ENCODE data around the gene OSBPL7. TPM values are rescaled to one million over a fixed set of nuclear protein-coding genes. Genes with fewer than 3 reads are reported as not detected.

Gene OSBPL7
- total RNA-seq, 4 donors from 2014 or later, result 12.7 to 18.0 (median 14.7) TPM

DNA sequence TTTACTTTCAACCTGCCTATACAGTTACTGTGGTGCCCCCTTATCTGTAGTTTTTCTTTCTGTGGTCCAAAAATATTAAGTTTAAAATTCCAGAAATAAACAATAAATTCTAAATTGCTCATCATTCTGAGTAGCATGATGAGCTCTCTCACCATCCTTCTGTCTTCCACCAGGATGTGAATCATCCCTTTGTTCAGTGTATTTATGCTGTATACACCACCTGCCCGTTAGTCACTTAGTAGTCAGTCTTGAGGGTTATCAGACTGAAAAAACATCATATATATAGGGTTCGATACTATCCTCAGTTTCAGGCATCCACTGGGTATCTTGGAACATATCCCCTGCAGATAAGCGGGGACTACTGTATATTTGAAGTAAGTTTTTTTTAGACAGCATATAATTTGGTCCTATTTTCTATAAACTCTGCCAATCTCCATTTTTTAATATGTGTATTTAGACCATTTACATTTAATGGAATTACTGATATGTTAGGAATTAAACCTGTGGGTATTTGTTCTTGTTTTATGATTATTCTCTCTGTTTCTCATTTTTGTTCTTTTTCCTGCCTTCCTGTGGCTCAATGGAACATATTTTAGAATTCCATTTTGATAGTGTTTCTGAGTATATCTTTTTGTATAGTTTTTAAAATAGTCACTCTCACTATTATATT is 57.5 kb downstream of the OSBPL7 start:
- Histone ChIP-seq H3K27me3 (no peaks in the 10 kb centered on the region), H3K4me1 (no peaks in the 10 kb centered on the region), H3K9me3 (no peaks in the 10 kb centered on the region), H3K4me3 (replicated peaks in 1 of 3) (no peak overlapping the region), H3K27ac (no peak overlapping the region), H3K36me3 (no peaks in the 10 kb centered on the region)
- DNase-seq, result no peak
- TF ChIP-seq, protein P1, sequence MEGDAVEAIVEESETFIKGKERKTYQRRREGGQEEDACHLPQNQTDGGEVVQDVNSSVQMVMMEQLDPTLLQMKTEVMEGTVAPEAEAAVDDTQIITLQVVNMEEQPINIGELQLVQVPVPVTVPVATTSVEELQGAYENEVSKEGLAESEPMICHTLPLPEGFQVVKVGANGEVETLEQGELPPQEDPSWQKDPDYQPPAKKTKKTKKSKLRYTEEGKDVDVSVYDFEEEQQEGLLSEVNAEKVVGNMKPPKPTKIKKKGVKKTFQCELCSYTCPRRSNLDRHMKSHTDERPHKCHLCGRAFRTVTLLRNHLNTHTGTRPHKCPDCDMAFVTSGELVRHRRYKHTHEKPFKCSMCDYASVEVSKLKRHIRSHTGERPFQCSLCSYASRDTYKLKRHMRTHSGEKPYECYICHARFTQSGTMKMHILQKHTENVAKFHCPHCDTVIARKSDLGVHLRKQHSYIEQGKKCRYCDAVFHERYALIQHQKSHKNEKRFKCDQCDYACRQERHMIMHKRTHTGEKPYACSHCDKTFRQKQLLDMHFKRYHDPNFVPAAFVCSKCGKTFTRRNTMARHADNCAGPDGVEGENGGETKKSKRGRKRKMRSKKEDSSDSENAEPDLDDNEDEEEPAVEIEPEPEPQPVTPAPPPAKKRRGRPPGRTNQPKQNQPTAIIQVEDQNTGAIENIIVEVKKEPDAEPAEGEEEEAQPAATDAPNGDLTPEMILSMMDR (IDR thresholded peaks at IDR 0.05), result no peak
- no peak for TF ChIP-seq POLR2A (IDR thresholded peaks at IDR 0.05)
- intact Hi-C loops (cut with DNase I), result no loop called here
- 80 to 82% methylated on average over 3 of the region's 3 CpGs for WGBS, 2 donors

DNA sequence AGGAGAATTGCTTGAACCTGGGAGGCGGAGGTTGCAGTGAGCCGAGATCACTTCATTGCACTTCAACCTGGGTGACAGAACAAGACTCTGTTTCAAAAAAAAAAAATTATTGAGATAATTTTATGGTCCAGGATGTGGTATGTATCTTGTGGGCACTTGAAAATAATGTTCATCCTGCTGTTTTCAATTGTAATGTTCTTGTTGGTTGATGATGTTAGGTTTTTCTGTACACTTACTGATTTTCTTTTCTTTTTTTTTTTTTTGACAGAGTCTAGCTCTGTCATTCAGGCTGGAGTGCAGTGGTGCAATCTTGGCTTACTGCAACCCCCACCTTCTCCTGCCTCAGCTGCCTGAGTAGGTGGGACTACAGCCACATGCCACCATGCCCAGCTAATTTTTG is 58.9 kb downstream of the OSBPL7 start:
- no peaks in the 10 kb centered on the region for H3K27me3 ChIP-seq
- H3K4me1 ChIP-seq, result no peaks in the 10 kb centered on the region
- no peaks in the 10 kb centered on the region for H3K9me3 ChIP-seq
- H3K36me3 ChIP-seq, result no peaks in the 10 kb centered on the region
- no peak for DNase-seq
- intact Hi-C loops (cut with DNase I), result no loop called here
- TF ChIP-seq, protein P1 (IDR thresholded peaks at IDR 0.05), result no peak
- TF ChIP-seq POLR2A (IDR thresholded peaks at IDR 0.05), result no peak
- no peak overlapping the region for H3K4me3 ChIP-seq (replicated peaks in 1 of 3)
- no peak overlapping the region for H3K27ac ChIP-seq
- WGBS, 2 donors, result 83 to 89% methylated on average over 2 of the region's 2 CpGs

DNA sequence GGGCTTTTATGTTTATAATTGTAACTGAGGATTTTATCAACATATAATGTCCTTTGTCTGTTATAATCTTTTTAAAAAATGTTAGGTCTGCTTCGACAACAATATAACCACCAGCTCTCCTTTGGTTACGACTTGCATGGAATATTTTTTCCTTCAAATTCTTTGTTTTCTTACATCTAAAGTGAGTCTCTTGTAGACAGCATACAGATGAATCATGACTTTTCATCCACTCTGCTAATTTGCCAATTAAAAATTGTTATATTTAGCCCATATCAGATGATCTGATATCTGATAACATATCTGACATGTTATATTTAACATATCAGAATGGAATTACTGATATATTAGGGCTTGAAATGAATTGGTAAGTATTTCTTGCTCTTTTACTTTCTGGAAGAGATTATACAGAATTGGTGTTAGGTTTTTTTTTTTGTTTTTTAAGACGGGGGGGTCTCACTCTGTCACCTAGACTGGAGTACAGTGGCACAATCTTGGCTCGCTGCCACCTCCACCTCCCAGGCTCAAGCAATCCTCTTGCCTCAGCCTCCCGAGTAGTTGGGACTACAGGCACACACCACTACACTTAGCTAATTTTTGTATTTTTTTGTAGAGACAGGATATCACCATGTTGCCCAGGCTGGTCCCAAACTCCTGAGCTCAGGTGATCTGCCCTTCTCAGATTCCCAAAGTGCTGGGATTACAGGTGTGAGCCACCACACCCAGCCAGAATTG is 61.0 kb downstream of the OSBPL7 start:
- TF ChIP-seq, protein P1 (IDR thresholded peaks at IDR 0.05), result no peak
- no peak for TF ChIP-seq POLR2A (IDR thresholded peaks at IDR 0.05)
- no peaks in the 10 kb centered on the region for H3K27me3 ChIP-seq
- no peak overlapping the region for H3K27ac ChIP-seq
- no peaks in the 10 kb centered on the region for H3K36me3 ChIP-seq
- H3K4me1 ChIP-seq, result no peaks in the 10 kb centered on the region
- intact Hi-C loops (cut with DNase I), result no loop called here
- no peak for DNase-seq
- 79 to 81% methylated on average over 5 of the region's 5 CpGs for WGBS, 2 donors
- no peak overlapping the region for H3K4me3 ChIP-seq (replicated peaks in 1 of 3)
- no peaks in the 10 kb centered on the region for H3K9me3 ChIP-seq

DNA sequence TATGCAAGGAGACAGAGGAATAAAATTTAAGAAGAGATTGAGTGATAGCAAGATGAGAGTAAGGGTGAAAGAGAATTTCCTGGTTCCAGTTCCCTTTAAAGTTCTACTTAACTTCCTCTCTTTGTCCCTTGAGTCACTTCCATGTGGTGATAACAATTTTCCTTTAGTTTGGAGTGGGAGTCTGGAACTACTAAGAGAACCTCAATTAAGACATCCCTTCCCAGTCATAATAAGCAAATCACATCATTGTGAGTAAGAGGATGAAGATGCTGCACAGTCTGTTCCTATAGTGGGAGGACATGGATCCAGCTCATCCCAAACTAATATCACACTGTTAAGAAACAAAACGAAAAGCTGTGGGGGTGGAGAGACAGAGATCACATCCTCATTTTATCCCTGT is 64.2 kb downstream of the OSBPL7 start:
- H3K27me3 ChIP-seq, result no peaks in the 10 kb centered on the region
- H3K36me3 ChIP-seq, result no peaks in the 10 kb centered on the region
- WGBS, 2 donors, result 48 to 61% methylated on average over 1 of the region's 1 CpG
- no peak for TF ChIP-seq POLR2A (IDR thresholded peaks at IDR 0.05)
- TF ChIP-seq, protein P1 (IDR thresholded peaks at IDR 0.05), result no peak
- intact Hi-C loops (cut with DNase I), result no loop called here
- H3K4me1 ChIP-seq, result no peaks in the 10 kb centered on the region
- no peaks in the 10 kb centered on the region for H3K9me3 ChIP-seq
- DNase-seq, result no peak
- no peak overlapping the region for H3K27ac ChIP-seq
- no peak overlapping the region for H3K4me3 ChIP-seq (replicated peaks in 1 of 3)

Other genes starting within 250 kb of the OSBPL7 start
- gene KPNB1, start 171.9 kb downstream of the OSBPL7 start, total RNA-seq, result 100 to 1,000 TPM; 134 to 207 (median 170) TPM
- 10 to 100 TPM in 2 of 4 donors, 1 to 10 TPM in 2; 8.2 to 11.0 (median 10.0) TPM for gene TBKBP1, start 127.6 kb downstream of the OSBPL7 start, total RNA-seq
- 1 to 10 TPM in 2 of 4 donors, under 1 TPM in 2; 0.40 to 2.9 (median 0.87) TPM for gene TBX21, start 88.6 kb downstream of the OSBPL7 start, total RNA-seq
- 10 to 100 TPM; 36.1 to 51.9 (median 39.1) TPM for gene MRPL10, start 9.7 kb upstream of the OSBPL7 start, total RNA-seq
- 1 to 10 TPM in 2 of 4 donors, under 1 TPM in 1, not detected in 1; 0.44 to 3.2 (median 2.0) TPM for gene LRRC46, start 9.9 kb upstream of the OSBPL7 start, total RNA-seq
- gene SCRN2, start 19.5 kb upstream of the OSBPL7 start, total RNA-seq, result 10 to 100 TPM; 37.0 to 71.5 (median 49.1) TPM
- 1 to 10 TPM in 1 of 4 donors, under 1 TPM in 3; 0.56 to 5.9 (median 0.96) TPM for gene SP6, start 29.4 kb upstream of the OSBPL7 start, total RNA-seq
- 10 to 100 TPM in 3 of 4 donors, 1 to 10 TPM in 1; 7.1 to 14.1 (median 12.3) TPM for gene SP2, start 74.4 kb upstream of the OSBPL7 start, total RNA-seq
- gene PNPO, start 119.8 kb upstream of the OSBPL7 start, total RNA-seq, result 100 to 1,000 TPM in 1 of 4 donors, 10 to 100 TPM in 3; 47.3 to 103 (median 78.9) TPM
- gene PRR15L, start 136.1 kb upstream of the OSBPL7 start, total RNA-seq, result 100 to 1,000 TPM in 3 of 4 donors, 10 to 100 TPM in 1; 63.6 to 150 (median 127) TPM
- gene CDK5RAP3, start 149.3 kb upstream of the OSBPL7 start, total RNA-seq, result 100 to 1,000 TPM; 165 to 221 (median 193) TPM
- 10 to 100 TPM; 19.3 to 55.8 (median 45.2) TPM for gene COPZ2, start 216.0 kb upstream of the OSBPL7 start, total RNA-seq
- 100 to 1,000 TPM; 123 to 168 (median 131) TPM for gene NFE2L1, start 226.6 kb upstream of the OSBPL7 start, total RNA-seq